Right forelimb (tissue), 1 donor: ENCODE results near the gene KLF5.
"Not testable (repeated sequence)": the region's sequence is repeated elsewhere in the genome, so short reads cannot be mapped to it uniquely, and the experiment has no call there.

Experiments
- DNase-seq: peaks from one replicate; pipeline ENCODE4 v3.0.0-alpha.2; 2018

The KLF5 gene

GRCh38 chr13:73058736-73059459, at the start of gene KLF5:
KLF5 (plus strand) TSS chr13:73059005; CDS start chr13:73059328, 323 bp downstream.
- DNase-seq = peak; percentile 97

- DNase-seq = no peak
These were observed 47.1 kb upstream of the KLF5 start for GRCh38 chr13:73011751-73012150.

GRCh38 chr13:73015805-73016204, 43.0 kb upstream of the KLF5 start:
- DNase-seq = no peak

GRCh38 chr13:73018336-73018735, 40.5 kb upstream of the KLF5 start:
- no peak for DNase-seq

- no peak for DNase-seq
These were observed 33.4 kb upstream of the KLF5 start for GRCh38 chr13:73025217-73026012.

GRCh38 chr13:73034901-73035300, 23.9 kb upstream of the KLF5 start:
- no peak for DNase-seq

- DNase-seq = no peak
These were observed 23.1 kb upstream of the KLF5 start for GRCh38 chr13:73035660-73036059.

GRCh38 chr13:73036566-73036965, 22.2 kb upstream of the KLF5 start:
- no peak for DNase-seq

- no peak for DNase-seq
These were observed 20.7 kb upstream of the KLF5 start for GRCh38 chr13:73038064-73038463.

GRCh38 chr13:73039201-73040108, 19.4 kb upstream of the KLF5 start:
- DNase-seq = no peak

GRCh38 chr13:73040484-73040883, 18.3 kb upstream of the KLF5 start:
- no peak for DNase-seq

GRCh38 chr13:73040968-73041596, 17.7 kb upstream of the KLF5 start:
- no peak for DNase-seq

- no peak for DNase-seq
These were observed 13.8 kb upstream of the KLF5 start for GRCh38 chr13:73045031-73045430.

GRCh38 chr13:73048615-73049014, 10.2 kb upstream of the KLF5 start:
- not testable (repeated sequence) for DNase-seq

GRCh38 chr13:73054712-73055111, 4.1 kb upstream of the KLF5 start:
- DNase-seq = no peak

GRCh38 chr13:73055813-73056564, 2.8 kb upstream of the KLF5 start:
- DNase-seq = no peak

- no peak for DNase-seq
These were observed 2.2 kb upstream of the KLF5 start for GRCh38 chr13:73056565-73056962.

GRCh38 chr13:73057284-73058063, 1.3 kb upstream of the KLF5 start:
- no peak for DNase-seq

- no peak for DNase-seq
These were observed 816 bp upstream of the KLF5 start for GRCh38 chr13:73058064-73058313.

- no peak for DNase-seq
These were observed 421 bp upstream of the KLF5 start for GRCh38 chr13:73058432-73058735.

GRCh38 chr13:73059460-73060250, 850 bp downstream of the KLF5 start:
- DNase-seq = peak; percentile 72
